Measurements from ENCODE around the gene NT5C3A.

DNA sequence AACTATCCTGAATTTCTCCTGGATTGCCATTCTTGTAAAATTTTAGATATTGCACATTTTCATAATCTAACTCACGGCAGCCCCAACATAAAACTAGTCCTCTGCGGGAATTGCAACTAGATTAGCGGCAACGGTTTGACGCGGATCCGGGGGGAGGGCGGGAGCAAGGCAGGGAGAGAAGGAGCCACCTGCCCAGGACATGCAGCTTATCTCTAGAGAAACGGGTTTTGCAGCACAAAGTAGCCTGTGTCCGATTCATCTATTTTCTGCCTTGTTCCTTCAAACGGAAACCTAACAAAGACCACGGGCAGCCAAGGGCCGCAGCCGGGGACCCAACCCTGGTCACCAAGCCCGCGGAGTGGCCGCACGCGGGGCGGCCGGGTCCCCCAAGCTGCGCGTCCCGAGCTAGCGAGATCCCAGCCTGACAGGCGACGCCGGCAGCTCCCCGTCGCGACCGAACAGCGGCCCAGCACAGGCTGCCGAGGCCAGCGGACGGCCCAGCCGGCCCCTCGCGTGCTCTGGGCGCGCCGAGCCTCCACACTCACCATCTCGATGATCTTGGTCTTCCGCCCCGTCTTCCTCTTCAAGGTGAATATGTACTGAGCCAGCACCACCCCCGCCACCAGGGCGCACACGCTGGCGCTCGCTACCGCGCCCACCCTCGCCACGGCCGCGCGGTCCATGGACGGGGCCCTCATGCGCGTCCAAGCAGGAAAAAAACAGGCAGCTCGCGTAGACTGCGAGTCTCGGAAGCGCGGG is at the start of gene NT5C3A:
- TF ChIP-seq, protein P1, sequence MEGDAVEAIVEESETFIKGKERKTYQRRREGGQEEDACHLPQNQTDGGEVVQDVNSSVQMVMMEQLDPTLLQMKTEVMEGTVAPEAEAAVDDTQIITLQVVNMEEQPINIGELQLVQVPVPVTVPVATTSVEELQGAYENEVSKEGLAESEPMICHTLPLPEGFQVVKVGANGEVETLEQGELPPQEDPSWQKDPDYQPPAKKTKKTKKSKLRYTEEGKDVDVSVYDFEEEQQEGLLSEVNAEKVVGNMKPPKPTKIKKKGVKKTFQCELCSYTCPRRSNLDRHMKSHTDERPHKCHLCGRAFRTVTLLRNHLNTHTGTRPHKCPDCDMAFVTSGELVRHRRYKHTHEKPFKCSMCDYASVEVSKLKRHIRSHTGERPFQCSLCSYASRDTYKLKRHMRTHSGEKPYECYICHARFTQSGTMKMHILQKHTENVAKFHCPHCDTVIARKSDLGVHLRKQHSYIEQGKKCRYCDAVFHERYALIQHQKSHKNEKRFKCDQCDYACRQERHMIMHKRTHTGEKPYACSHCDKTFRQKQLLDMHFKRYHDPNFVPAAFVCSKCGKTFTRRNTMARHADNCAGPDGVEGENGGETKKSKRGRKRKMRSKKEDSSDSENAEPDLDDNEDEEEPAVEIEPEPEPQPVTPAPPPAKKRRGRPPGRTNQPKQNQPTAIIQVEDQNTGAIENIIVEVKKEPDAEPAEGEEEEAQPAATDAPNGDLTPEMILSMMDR (IDR thresholded peaks at IDR 0.05) = peak in 1 of 5 experiments; percentile 24
- peak; percentile 67 for TF ChIP-seq POLR2A (IDR thresholded peaks at IDR 0.05)

Data from transverse colon (tissue), 3 donors.